ENCODE data around the gene HSD17B14.
A peak's percentile ranks its signal among the peaks of the same experiment; 100 is the strongest.
"Not testable (repeated sequence)": the region's sequence is repeated elsewhere in the genome, so short reads cannot be mapped to it uniquely, and the experiment has no call there.

The HSD17B14 gene

DNA sequence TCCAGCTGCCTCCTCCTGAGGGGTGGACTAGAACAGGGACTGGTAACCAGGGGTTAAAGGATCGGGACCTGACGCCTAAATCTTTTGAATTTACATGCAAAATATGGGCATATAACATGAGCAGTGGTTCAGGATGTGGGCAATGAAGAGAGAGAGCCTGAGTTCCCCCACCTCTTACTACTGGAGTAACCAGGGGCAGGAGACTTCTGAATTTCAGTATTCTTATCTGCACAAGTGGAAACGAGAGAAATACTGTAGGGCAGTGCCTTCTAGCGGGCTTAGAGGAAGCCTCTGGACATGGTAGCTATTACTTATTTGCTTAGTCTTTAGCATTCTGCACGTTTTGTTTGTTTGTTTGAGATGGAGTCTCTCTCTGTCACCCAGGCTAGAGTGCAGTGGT is 51.8 kb downstream of the HSD17B14 start:
- no peak overlapping the region for H3K4me3 ChIP-seq
- H3K4me2 ChIP-seq: no peak overlapping the region
- H3K9ac ChIP-seq: no peak overlapping the region

DNA sequence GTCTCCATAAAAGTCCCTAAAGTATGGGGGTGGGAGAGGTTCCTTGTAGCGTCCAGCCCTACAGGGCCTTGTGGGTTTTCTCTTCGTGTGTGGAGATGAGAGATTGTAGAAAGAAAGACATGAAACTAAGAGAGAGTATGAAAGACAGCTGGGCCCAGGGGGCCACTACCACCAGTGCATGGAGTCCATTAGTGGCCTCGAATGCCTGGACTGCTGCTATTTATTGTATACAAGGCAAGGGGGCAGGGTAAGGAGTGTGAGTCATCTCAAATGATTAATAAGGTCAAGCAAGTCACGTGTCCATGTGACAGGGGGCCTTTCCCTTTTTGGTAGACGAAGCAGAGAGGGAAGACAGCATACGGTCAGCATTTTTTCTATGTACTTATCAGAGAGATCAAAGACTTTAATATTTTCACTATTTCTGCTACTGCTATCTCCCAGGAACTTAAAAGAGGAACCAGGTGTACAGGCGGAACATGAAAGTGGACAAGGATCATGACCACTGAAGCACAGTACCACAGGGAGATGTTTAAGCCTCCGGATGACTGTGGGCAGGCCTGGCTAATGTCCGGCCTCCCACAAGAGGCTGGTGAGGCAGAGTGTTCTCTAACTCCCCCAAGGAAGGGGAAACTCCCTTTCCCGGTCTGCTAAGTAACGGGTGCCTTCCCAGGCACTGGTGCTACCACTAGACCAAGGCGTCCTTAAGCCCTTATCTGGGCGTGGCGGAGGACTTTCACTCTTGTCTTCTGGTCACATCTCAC is 55.5 kb downstream of the HSD17B14 start:
- TF ChIP-seq Cebpa-rat (IDR thresholded peaks at IDR 0.05): no peak
- Histone ChIP-seq H3K27ac (0 out of 2 replicates have a peak overlapping the region, but pooled peaks have one; percentile 18), H3K27me3 (no peaks in the 10 kb centered on the region), H3K4me3 (no peak overlapping the region), H3K9ac (no peak overlapping the region), H4K20me1 (no peaks in the 10 kb centered on the region), H3K4me2 (peak overlapping the region; percentile 63), H3K9me3 (no peaks in the 10 kb centered on the region), H3K4me1 (peaks cover 26% of the 10 kb centered on the region), H3K36me3 (no peaks in the 10 kb centered on the region)

More for the DNA sequence above, 51.8 kb downstream of the HSD17B14 start:
- Histone ChIP-seq H3K9me3 (no peaks in the 10 kb centered on the region), H3K4me1 (peaks cover 26% of the 10 kb centered on the region), H3K27ac (no peak overlapping the region), H3K27me3 (no peaks in the 10 kb centered on the region), H4K20me1 (no peaks in the 10 kb centered on the region), H3K36me3 (no peaks in the 10 kb centered on the region)
- TF ChIP-seq Cebpa-rat (IDR thresholded peaks at IDR 0.05): no peak

DNA sequence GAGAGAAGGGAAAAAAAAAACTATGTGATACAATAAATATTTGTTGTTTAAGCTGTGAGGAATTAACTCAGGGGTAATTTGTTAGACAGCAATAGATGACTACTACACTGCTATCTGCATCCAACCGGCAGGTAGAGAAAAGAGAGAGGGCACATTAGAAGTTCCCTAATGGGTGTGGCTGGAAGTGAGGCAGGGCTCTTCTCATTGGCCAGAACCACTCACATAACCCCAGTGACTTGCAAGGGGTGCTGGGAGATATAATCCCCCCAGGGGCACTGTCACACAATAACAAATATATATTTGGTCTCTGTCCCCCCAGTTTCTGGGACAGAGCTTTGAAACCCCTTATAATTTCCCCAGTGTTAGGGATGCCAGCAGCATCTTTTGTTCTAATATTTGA is 56.7 kb downstream of the HSD17B14 start:
- no peaks in the 10 kb centered on the region for H3K9me3 ChIP-seq
- peaks cover 27% of the 10 kb centered on the region for H3K4me1 ChIP-seq
- no peaks in the 10 kb centered on the region for H3K27me3 ChIP-seq
- no peaks in the 10 kb centered on the region for H4K20me1 ChIP-seq
- no peak for TF ChIP-seq Cebpa-rat (IDR thresholded peaks at IDR 0.05)
- H3K4me2 ChIP-seq: no peak overlapping the region
- no peaks in the 10 kb centered on the region for H3K36me3 ChIP-seq
- no peak overlapping the region for H3K27ac ChIP-seq
- no peak overlapping the region for H3K4me3 ChIP-seq
- no peak overlapping the region for H3K9ac ChIP-seq

DNA sequence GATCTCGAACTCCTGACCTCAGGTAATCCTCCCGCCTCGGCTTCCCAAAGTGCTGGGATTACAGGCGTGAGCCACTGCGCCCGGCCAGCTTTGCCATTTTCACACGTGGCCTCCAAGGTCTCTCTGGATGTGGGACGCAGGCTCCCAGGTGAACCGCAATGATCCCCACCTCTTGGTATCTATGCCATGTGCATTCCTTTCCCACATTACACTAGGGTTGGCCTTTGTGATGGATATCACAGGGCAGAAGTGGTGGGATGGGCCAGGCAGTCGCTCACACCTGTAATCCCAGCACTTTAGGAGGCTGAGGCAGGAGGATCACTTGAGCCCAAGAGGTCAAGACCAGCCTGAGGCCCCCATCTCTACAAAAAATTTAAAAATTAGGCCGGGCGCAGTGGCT is 58.6 kb downstream of the HSD17B14 start:
- no peak overlapping the region for H3K4me2 ChIP-seq
- TF ChIP-seq Cebpa-rat (IDR thresholded peaks at IDR 0.05): no peak
- H3K9ac ChIP-seq: no peak overlapping the region
- no peaks in the 10 kb centered on the region for H3K27me3 ChIP-seq
- peaks cover 37% of the 10 kb centered on the region for H3K4me1 ChIP-seq
- H4K20me1 ChIP-seq: no peaks in the 10 kb centered on the region
- no peak overlapping the region for H3K27ac ChIP-seq
- H3K9me3 ChIP-seq: no peaks in the 10 kb centered on the region
- H3K4me3 ChIP-seq: no peak overlapping the region
- H3K36me3 ChIP-seq: no peaks in the 10 kb centered on the region

DNA sequence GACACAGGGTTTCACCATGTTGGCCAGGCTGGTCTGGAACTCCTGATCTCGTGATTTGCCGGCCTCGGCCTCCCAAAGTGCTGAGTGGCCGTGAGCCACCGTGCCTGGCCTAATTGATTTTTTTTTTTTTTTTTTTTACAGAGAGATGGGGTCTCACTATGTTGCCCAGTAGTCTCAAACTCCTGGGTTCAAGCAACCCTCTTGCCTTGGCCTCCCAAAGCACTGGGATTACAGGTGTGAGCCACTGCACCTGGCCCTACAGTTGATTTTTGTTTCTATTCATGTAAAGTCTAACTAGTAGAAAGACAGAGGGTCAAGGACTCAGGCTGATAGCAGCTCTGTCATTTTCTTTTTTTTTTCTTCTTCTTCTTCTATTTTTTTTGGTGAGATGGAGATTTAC is 59.2 kb downstream of the HSD17B14 start:
- no peak overlapping the region for H3K27ac ChIP-seq
- no peaks in the 10 kb centered on the region for H3K27me3 ChIP-seq
- no peaks in the 10 kb centered on the region for H4K20me1 ChIP-seq
- H3K36me3 ChIP-seq: no peaks in the 10 kb centered on the region
- TF ChIP-seq Cebpa-rat (IDR thresholded peaks at IDR 0.05): no peak
- H3K4me3 ChIP-seq: no peak overlapping the region
- H3K4me2 ChIP-seq: no peak overlapping the region
- H3K9me3 ChIP-seq: no peaks in the 10 kb centered on the region
- H3K4me1 ChIP-seq: peaks cover 38% of the 10 kb centered on the region
- H3K9ac ChIP-seq: no peak overlapping the region

DNA sequence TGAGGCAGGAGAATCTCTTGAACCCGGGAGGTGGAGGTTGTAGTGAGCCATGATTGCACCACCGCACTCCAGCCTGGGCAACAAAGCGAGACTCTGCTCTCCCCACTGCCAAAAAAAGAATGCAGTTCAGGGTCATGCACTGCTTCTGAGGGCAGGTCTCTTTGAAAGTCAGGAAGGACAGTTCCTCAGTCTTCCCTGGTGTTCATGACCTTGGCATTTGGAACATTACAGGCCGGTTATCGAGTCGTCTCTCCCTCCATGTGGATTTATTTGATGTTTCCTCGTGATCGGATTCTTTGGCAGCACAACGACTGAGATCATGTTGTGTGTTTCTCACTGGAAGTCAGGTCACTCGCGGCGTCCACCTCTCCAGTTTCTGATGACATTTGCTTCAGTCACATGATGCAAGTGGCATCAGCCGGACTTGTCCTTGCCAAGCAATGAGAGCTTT is 63.8 kb downstream of the HSD17B14 start:
- H3K36me3 ChIP-seq: no peaks in the 10 kb centered on the region
- H3K4me2 ChIP-seq: no peak overlapping the region
- H3K27ac ChIP-seq: no peak overlapping the region
- no peak for TF ChIP-seq Cebpa-rat (IDR thresholded peaks at IDR 0.05)
- peaks cover 32% of the 10 kb centered on the region for H3K4me1 ChIP-seq
- H4K20me1 ChIP-seq: no peaks in the 10 kb centered on the region
- no peaks in the 10 kb centered on the region for H3K27me3 ChIP-seq
- no peaks in the 10 kb centered on the region for H3K9me3 ChIP-seq
- H3K4me3 ChIP-seq: no peak overlapping the region
- no peak overlapping the region for H3K9ac ChIP-seq

DNA sequence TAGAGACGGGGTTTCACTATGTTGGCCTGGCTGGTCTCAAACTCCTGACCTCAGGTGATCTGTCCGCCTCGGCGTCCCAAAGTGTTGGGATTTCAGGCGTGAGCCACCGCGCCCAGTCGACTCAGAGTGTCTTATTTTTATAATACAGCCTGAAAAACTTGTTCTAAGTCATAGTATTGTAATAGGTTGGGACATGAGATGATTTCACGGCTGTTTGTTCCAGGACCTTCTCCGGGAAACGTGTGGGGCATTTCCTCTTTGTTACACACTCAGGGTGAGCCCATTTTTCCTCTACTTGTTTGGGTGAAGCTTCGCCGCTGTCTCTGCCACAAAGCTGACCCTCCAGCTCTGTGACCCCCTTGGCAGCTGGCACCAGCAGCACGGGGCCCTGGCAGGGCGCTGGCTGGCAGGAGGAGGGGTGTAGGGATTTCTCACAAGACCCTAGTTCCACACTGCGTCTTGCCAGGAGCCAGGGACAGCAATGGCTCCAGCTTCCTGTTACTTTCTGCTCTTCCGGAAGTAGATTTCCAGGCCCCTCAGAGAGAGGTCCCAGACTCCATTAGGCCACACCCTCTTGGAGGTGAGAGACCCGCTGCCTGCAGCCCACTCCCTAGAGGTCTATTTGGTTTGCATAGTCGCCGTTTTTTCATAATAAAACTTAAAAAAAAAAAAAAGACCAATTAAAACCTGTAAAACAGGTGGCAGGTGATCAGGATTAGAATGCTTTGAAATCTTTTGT is 65.4 kb downstream of the HSD17B14 start:
- no peaks in the 10 kb centered on the region for H3K36me3 ChIP-seq
- no peaks in the 10 kb centered on the region for H4K20me1 ChIP-seq
- TF ChIP-seq Cebpa-rat (IDR thresholded peaks at IDR 0.05): no peak
- H3K4me1 ChIP-seq: peaks cover 40% of the 10 kb centered on the region
- no peaks in the 10 kb centered on the region for H3K27me3 ChIP-seq
- no peaks in the 10 kb centered on the region for H3K9me3 ChIP-seq
- H3K4me3 ChIP-seq: no peak overlapping the region
- H3K4me2 ChIP-seq: no peak overlapping the region
- no peak overlapping the region for H3K9ac ChIP-seq
- H3K27ac ChIP-seq: no peak overlapping the region

DNA sequence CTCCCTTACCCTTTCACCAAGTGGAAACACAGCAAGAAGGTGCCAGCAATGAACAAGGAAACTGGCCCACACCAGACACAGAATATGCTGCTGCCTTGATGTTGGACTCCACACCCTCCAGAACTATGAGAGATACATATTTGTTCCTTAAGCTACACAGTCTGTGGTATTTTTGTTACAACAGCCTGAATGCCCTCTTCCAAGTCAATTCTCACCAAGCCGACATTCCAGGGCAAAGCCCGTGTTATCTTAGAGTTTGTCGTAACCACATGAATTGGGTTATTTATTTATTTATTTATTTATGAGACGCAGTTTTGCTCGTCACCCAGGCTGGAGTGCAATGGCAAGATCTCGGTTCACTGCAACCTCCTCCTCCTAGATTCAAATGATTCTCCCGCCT is 66.0 kb downstream of the HSD17B14 start:
- Histone ChIP-seq H3K4me1 (peaks cover 43% of the 10 kb centered on the region), H3K9ac (no peak overlapping the region), H4K20me1 (no peaks in the 10 kb centered on the region), H3K4me2 (no peak overlapping the region), H3K4me3 (no peak overlapping the region), H3K27me3 (no peaks in the 10 kb centered on the region), H3K9me3 (no peaks in the 10 kb centered on the region), H3K27ac (no peak overlapping the region), H3K36me3 (no peaks in the 10 kb centered on the region)
- no peak for TF ChIP-seq Cebpa-rat (IDR thresholded peaks at IDR 0.05)

DNA sequence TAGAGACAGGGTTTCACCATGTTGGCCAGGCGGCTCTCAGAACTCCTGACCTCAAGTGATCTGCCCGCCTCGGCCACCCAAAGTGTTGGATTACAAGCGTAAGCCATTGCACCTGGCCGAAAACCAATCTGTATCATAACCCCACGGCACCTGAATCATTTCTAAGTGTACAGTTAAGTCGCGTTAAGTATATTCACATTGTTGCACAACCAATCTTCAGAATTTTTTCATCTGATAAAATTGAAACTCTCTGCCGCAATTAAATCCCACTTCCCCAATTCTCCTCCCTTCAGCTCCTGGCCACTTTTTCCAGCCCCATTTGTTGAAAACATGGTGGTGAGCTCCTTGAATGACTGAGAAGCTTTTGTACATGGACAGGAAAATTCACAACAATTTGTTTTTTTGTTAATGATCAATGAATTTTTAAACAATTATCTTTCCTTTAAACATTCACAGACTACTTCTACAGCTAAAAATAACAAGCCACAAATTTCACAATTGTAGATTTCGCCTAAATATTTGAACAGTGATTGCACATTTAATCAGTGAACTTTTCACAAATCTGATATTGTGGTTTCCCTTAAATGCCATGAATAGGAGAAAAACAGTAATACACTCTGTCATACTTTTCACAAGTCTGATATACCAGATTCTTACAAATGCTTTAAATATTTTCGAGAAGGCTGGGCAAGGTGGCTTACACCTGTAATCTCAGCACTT is 67.1 kb downstream of the HSD17B14 start:
- Histone ChIP-seq H3K4me1 (peaks cover 37% of the 10 kb centered on the region), H3K27ac (no peak overlapping the region), H3K4me3 (no peak overlapping the region), H3K9me3 (no peaks in the 10 kb centered on the region), H3K36me3 (no peaks in the 10 kb centered on the region), H3K27me3 (no peaks in the 10 kb centered on the region), H3K9ac (no peak overlapping the region), H4K20me1 (no peaks in the 10 kb centered on the region), H3K4me2 (no peak overlapping the region)
- no peak for TF ChIP-seq Cebpa-rat (IDR thresholded peaks at IDR 0.05)

DNA sequence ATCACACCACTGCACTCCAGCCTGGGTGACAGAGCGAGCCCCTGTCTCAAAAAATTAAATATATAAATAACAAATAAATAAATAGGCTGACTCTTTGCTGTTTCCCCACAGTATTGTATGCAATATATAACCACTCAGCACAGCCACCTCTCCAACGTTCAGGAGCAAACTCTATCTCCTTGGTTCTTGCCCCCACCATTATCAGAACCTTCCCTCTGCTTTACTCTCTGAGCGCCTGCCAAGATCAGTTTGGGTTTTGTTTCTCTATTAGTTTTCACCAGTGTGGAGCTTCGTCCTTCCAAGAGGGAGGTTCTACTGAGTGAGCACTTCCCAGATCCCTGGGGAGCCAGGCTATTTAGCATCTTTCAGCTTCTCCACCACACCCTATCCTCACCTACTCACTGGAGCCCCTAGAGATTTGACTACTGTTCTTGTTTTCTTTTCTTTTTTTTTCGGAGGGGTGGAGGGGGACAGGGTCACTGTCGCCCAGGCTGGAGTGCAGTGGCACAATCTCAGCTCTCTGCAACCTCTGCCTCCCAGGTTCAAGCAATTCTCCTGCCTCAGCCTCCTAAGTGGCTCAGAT is 68.0 kb downstream of the HSD17B14 start:
- not testable (repeated sequence) for H3K9me3 ChIP-seq, H3K27ac ChIP-seq, H3K27me3 ChIP-seq, H3K4me2 ChIP-seq, H3K9ac ChIP-seq, H3K4me3 ChIP-seq, H4K20me1 ChIP-seq, H3K36me3 ChIP-seq
- H3K4me1 ChIP-seq: peaks cover 32% of the 10 kb centered on the region

DNA sequence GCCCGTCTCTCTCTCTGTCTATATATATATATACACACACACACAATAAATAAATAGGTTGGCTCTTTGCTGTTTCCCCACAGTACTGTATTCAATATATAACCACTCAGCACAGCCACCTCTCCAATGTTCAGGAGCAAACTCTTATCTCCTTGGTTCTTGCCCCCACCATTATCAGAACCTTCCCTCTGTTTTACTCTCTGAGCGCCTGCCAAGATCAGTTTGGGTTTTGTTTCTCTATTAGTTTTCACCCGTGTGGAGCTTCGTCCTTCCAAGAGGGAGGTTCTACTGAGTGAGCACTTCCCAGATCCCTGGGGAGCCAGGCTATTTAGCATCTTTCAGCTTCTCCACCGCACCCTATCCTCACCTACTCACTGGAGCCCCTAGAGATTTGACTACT is 70.5 kb downstream of the HSD17B14 start:
- H3K9me3 ChIP-seq, H3K36me3 ChIP-seq, H3K9ac ChIP-seq, H3K27me3 ChIP-seq, H4K20me1 ChIP-seq, H3K27ac ChIP-seq, H3K4me2 ChIP-seq, H3K4me3 ChIP-seq: not testable (repeated sequence)
- H3K4me1 ChIP-seq: peaks cover 29% of the 10 kb centered on the region
